IMR-90 (cell line): Measurements from ENCODE around the gene UBA1.

Source experiments
- BHLHE40 ChIP-seq: fragments of 150-350 bp; IDR thresholded peaks from 2 replicates; pipeline ENCODE4 v1.6.1; 2016; ENCODE audit warnings: mild to moderate bottlenecking, low read depth, low read length
- FOS ChIP-seq: fragments of 150-350 bp; IDR thresholded peaks from 2 replicates; pipeline ENCODE4 v1.6.1; 2016; ENCODE audit warnings: low read depth, low read length
- MAFK ChIP-seq: IDR thresholded peaks from 2 replicates; pipeline ENCODE4 v1.6.1; 2012; ENCODE audit warnings: low read depth, low read length, improper control_type of control experiment
- POLR2A ChIP-seq: IDR thresholded peaks from 2 replicates; pipeline ENCODE4 v1.6.1; 2012; ENCODE audit warnings: mild to moderate bottlenecking, low read depth, low read length
- RAD21 ChIP-seq: IDR thresholded peaks from 2 replicates; pipeline ENCODE4 v1.6.1; 2012; ENCODE audit warnings: low read length, improper control_type of control experiment
- SMC3 ChIP-seq: fragments of 150-350 bp; IDR thresholded peaks from 2 replicates; pipeline ENCODE4 v1.6.1; 2016; ENCODE audit warnings: low read depth, mild to moderate bottlenecking, antibody characterized with exemption, low read length, moderate library complexity
- TF ChIP-seq, protein P1 (sequence below): conservative IDR thresholded peaks from 2 replicates; pipeline ENCODE4 v1.5.1; 2012; ENCODE audit warnings: mild to moderate bottlenecking, low read depth, low read length, improper control_type of control experiment
- TF ChIP-seq, protein P2 (sequence below): fragments of 150-350 bp; IDR thresholded peaks from 2 replicates; pipeline ENCODE4 v1.6.1; 2017; ENCODE audit warnings: mild to moderate bottlenecking, antibody characterized with exemption, low read length, low read depth

GRCh38 chrX:47156611-47157520, 36.8 kb upstream of the UBA1 start:
- TF ChIP-seq RAD21 (no peak), BHLHE40 (no peak), FOS (no peak), MAFK (no peak), SMC3 (no peak), POLR2A (no peak)
- TF ChIP-seq, protein P1, sequence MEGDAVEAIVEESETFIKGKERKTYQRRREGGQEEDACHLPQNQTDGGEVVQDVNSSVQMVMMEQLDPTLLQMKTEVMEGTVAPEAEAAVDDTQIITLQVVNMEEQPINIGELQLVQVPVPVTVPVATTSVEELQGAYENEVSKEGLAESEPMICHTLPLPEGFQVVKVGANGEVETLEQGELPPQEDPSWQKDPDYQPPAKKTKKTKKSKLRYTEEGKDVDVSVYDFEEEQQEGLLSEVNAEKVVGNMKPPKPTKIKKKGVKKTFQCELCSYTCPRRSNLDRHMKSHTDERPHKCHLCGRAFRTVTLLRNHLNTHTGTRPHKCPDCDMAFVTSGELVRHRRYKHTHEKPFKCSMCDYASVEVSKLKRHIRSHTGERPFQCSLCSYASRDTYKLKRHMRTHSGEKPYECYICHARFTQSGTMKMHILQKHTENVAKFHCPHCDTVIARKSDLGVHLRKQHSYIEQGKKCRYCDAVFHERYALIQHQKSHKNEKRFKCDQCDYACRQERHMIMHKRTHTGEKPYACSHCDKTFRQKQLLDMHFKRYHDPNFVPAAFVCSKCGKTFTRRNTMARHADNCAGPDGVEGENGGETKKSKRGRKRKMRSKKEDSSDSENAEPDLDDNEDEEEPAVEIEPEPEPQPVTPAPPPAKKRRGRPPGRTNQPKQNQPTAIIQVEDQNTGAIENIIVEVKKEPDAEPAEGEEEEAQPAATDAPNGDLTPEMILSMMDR: no peak
- TF ChIP-seq, protein P2, sequence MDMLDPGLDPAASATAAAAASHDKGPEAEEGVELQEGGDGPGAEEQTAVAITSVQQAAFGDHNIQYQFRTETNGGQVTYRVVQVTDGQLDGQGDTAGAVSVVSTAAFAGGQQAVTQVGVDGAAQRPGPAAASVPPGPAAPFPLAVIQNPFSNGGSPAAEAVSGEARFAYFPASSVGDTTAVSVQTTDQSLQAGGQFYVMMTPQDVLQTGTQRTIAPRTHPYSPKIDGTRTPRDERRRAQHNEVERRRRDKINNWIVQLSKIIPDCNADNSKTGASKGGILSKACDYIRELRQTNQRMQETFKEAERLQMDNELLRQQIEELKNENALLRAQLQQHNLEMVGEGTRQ: no peak
